ENCODE data around the gene DENND1A.

Gene DENND1A

DNA sequence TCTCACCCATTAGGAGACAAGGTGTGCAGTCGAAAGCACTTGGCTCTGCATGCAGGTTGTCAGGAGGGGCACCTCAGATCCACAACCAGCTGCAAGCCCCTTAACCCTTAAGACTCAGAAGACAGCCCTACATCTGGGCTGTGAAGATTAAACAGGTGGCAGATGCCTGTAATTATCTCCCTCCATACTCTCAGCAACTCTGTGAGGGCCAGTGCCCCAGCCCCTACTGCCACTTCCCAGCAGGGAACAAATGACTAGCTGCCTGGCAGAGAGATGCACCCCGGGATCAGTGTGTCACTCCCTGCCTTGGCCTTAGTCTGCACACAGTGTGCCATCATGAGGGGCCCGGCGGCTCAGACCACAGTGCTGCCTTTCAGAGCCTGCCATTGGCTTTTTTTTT is 532.0 kb downstream of the DENND1A start:
- Mint-ChIP-seq H3K9me3 (peaks cover 1% of the 10 kb centered on the region), H3K4me1 (peaks cover 48% of the 10 kb centered on the region), H3K4me3 (no peak overlapping the region), H3K36me3 (ENCODE audit: low read depth) (peaks cover under 1% of the 10 kb centered on the region), H3K27me3 (ENCODE audit: low read depth, poor library complexity) (no peaks in the 10 kb centered on the region), H3K27ac (no peak overlapping the region)
- DNase-seq: no peak
- TF ChIP-seq, protein P1, sequence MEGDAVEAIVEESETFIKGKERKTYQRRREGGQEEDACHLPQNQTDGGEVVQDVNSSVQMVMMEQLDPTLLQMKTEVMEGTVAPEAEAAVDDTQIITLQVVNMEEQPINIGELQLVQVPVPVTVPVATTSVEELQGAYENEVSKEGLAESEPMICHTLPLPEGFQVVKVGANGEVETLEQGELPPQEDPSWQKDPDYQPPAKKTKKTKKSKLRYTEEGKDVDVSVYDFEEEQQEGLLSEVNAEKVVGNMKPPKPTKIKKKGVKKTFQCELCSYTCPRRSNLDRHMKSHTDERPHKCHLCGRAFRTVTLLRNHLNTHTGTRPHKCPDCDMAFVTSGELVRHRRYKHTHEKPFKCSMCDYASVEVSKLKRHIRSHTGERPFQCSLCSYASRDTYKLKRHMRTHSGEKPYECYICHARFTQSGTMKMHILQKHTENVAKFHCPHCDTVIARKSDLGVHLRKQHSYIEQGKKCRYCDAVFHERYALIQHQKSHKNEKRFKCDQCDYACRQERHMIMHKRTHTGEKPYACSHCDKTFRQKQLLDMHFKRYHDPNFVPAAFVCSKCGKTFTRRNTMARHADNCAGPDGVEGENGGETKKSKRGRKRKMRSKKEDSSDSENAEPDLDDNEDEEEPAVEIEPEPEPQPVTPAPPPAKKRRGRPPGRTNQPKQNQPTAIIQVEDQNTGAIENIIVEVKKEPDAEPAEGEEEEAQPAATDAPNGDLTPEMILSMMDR (IDR thresholded peaks at IDR 0.05): no peak

DNA sequence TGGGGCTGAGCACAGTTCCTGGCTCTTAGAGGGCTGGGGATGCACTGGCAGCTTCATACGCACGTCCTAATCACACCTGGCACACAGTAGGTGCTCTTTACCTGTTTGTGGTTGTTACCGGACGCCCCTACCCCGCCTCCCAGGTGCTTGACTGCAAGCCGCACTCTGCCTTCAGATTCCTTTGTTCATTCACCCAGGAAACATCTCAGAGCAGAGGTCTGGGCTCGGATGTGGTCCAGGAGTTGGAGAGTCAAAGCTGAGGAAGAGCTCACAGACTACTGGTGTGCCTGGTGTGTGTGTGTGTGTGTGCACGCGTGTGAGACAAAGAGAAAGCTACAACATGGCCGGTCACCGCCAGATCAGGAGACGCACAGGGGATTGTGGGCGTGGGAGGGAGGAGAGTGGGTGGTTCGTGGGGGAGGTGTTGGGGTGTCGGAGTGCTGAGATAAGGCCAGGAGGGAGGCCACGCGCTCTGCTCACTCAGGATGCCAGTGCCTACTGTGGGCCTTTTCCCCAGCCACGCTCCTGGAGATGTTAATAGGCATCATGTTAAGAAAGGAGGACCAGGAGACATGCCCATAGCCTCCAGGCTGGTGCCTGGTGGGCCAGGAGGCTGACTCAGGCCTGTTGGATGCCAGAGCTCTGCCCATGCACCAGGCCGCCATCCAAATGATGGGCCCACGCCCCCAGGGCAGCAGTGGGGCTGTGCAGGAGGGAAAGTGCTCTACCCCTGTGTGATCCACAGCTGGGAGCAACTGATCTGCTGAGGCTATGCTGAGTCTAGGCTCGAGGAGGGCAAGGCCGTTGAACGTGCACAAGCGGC is 534.0 kb downstream of the DENND1A start:
- TF ChIP-seq, protein P1 (IDR thresholded peaks at IDR 0.05): no peak
- no peak for DNase-seq
- Mint-ChIP-seq H3K9me3 (peaks cover 7% of the 10 kb centered on the region), H3K4me3 (no peak overlapping the region), H3K27me3 (ENCODE audit: low read depth, poor library complexity) (no peaks in the 10 kb centered on the region), H3K27ac (peak overlapping the region; percentile 25), H3K36me3 (ENCODE audit: low read depth) (peaks cover 5% of the 10 kb centered on the region), H3K4me1 (peaks cover 40% of the 10 kb centered on the region)

DNA sequence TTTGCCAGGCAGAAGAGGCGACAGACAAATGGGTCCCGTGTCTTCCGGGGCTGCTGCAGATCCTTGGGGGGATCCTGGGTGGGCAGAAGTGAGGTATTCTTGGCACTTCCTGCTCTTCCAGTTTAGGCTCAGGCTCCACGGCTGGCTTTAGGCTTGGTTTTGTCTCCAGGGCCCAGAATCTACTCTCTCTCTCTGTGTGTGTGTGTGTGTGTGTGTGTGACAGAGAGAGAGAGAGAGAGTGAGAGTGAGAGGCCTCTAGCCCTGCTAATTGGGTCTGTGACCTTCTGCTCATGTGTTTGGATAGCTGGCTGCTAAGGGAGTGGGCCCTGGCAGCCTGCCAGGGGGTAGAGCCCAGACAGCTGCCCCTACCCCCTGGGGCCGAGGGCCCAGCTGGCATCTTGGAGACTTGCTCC is 534.6 kb downstream of the DENND1A start:
- no peak for DNase-seq
- H3K4me1 Mint-ChIP-seq: peaks cover 44% of the 10 kb centered on the region
- H3K27ac Mint-ChIP-seq: no peak overlapping the region
- no peak overlapping the region for H3K4me3 Mint-ChIP-seq
- peaks cover 5% of the 10 kb centered on the region for H3K36me3 Mint-ChIP-seq (ENCODE audit: low read depth)
- TF ChIP-seq, protein P1 (IDR thresholded peaks at IDR 0.05): no peak
- H3K27me3 Mint-ChIP-seq (ENCODE audit: low read depth, poor library complexity): no peaks in the 10 kb centered on the region
- peaks cover 7% of the 10 kb centered on the region for H3K9me3 Mint-ChIP-seq

DNA sequence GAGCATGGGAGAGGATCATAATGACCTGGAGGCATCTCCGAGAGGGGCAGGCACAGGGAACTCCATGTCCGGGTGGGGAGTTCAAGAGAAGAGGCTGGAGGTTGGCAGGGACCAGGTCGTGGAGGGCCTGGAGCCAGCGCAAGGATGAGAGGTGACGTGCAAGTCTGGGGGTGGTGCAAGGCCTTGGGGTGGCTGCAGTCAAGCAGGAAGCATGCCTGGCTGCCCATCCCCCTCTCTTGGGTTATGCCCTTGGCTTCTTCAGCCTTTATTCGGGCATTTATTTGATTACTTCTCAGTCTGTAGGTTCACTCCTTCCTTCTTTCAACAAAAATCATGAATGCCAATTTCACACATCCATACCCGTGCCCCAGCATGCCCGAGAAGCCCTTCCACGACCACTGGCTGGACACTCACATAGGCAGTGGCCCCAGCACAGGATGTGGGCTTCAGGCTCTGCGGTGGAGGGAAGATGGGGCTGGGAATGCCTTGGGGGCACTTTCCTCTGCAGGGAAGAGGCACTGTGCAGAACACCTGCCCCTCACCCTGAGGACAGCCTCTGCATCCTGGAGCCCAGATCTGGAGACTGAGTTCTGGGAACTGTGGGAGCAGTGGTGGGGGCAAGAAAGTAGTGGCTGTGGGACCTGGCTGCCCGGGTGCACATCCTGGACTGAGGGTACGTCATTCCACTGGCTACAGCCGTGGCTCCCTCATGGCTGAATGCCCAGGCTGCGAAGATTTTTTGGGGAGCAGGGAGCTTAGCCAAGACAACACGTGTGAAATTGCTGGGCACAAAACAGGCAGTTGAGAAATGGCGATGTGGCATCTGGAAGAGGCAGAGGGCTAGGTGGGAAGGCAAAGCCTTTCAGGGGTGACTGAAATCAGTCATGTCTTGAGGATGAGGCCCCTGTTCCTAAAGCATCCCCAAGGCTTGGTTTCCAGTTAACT is 535.4 kb downstream of the DENND1A start:
- H3K4me3 Mint-ChIP-seq: no peak overlapping the region
- peaks cover 5% of the 10 kb centered on the region for H3K36me3 Mint-ChIP-seq (ENCODE audit: low read depth)
- H3K27ac Mint-ChIP-seq: peak overlapping the region; percentile 57
- peaks cover 7% of the 10 kb centered on the region for H3K9me3 Mint-ChIP-seq
- peaks cover 51% of the 10 kb centered on the region for H3K4me1 Mint-ChIP-seq
- H3K27me3 Mint-ChIP-seq (ENCODE audit: low read depth, poor library complexity): peaks cover 1% of the 10 kb centered on the region
- no peak for DNase-seq
- TF ChIP-seq, protein P1 (IDR thresholded peaks at IDR 0.05): no peak

DNA sequence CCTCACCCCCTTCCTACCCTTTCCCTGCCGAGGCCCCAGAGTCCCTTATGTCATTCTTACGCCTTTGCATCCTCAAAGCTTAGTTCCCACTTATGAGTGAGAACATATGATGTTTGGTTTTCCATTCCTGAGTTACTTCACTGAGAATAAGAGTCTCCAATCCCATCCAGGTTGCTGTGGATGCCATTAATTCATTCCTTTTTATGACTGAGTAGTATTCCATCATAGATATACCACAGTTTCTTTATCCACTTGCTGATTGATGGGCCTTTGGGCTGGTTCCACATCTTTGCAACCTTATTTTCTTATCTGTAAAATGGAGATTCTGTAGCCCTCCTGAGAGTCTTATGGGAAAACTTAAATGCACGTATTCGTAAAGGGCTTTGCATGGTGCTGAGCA is 537.1 kb downstream of the DENND1A start:
- H3K36me3 Mint-ChIP-seq (ENCODE audit: low read depth): peaks cover 5% of the 10 kb centered on the region
- TF ChIP-seq, protein P1 (IDR thresholded peaks at IDR 0.05): no peak
- peaks cover 61% of the 10 kb centered on the region for H3K4me1 Mint-ChIP-seq
- H3K27me3 Mint-ChIP-seq (ENCODE audit: low read depth, poor library complexity): peaks cover 5% of the 10 kb centered on the region
- DNase-seq: no peak
- H3K27ac Mint-ChIP-seq: no peak overlapping the region
- H3K9me3 Mint-ChIP-seq: peaks cover 7% of the 10 kb centered on the region
- H3K4me3 Mint-ChIP-seq: no peak overlapping the region
